Gastroesophageal sphincter (tissue), 3 donors: ENCODE results near the gene CAMK1D.

Experiments
- EP300 ChIP-seq: sonication (generic); formaldehyde crosslinking; IDR thresholded peaks from one replicate; pipeline ENCODE4 v1.6.1; 2017; ENCODE audit warnings: antibody characterized with exemption, mild to moderate bottlenecking
- TF ChIP-seq, protein P1 (sequence below), 4 experiments: fragments of 200-600 bp in 2 of 4; fragments of 450-650 bp in 2 of 4; sonication (generic) in 1 of 4; IDR thresholded peaks; one replicate each; pipeline ENCODE4 v1.5.1; 2017 to 2019; ENCODE audit warnings: antibody characterized with exemption in 4 of 4, mild to moderate bottlenecking in 2 of 4, moderate library complexity in 2 of 4

DNA sequence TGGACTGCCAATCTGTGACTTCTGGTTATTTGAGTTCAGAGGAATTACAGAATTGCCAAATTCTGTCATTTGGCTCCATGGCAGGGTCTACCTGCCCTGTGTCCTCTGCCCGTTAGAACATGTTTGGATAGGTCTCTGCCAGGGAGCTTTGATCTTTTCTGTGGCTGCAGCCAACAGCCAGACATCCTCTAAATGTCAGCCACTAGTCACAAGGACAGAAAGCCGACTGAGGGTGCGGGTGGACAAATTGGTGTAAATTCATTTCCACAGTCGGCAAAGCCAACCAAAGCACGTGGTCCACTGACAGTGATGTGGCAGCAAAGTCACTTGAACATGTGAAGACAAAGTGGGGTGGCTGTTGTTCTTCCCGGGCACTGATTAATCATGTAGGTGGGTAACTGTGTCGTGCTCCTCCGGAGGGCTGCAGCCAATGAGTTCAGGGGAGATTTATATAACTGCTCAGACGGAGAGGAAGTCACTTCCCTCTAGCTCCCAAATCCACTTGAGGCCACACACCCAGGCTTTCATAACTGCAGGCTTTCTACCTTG is 26.7 kb upstream of the CAMK1D start:
- no peak for TF ChIP-seq EP300
- TF ChIP-seq, protein P1, sequence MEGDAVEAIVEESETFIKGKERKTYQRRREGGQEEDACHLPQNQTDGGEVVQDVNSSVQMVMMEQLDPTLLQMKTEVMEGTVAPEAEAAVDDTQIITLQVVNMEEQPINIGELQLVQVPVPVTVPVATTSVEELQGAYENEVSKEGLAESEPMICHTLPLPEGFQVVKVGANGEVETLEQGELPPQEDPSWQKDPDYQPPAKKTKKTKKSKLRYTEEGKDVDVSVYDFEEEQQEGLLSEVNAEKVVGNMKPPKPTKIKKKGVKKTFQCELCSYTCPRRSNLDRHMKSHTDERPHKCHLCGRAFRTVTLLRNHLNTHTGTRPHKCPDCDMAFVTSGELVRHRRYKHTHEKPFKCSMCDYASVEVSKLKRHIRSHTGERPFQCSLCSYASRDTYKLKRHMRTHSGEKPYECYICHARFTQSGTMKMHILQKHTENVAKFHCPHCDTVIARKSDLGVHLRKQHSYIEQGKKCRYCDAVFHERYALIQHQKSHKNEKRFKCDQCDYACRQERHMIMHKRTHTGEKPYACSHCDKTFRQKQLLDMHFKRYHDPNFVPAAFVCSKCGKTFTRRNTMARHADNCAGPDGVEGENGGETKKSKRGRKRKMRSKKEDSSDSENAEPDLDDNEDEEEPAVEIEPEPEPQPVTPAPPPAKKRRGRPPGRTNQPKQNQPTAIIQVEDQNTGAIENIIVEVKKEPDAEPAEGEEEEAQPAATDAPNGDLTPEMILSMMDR (IDR thresholded peaks at IDR 0.05), result no peak
